SK-N-SH (cell line): Measurements from ENCODE around the gene SCN2A.

ENCODE experiments used
- CTCF ChIP-seq: fragments of 200-600 bp; sonication (generic); IDR thresholded peaks from 2 replicates; pipeline ENCODE4 v1.6.1; 2017; ENCODE audit warnings: antibody characterized with exemption, mild to moderate bottlenecking, moderate library complexity
- EP300 ChIP-seq, 2 experiments: IDR thresholded peaks; 2 replicates each; pipeline versions ENCODE4 v1.4.0 to v1.6.1; 2012; ENCODE audit warnings: borderline replicate concordance in 1 of 2, low read depth in 1 of 2, low read length in 1 of 2
- EZH2phosphoT487 ChIP-seq: fragments of 200-600 bp; sonication (generic); IDR thresholded peaks from 2 replicates; pipeline ENCODE4 v1.6.1; 2017; ENCODE audit warnings: low read depth, mixed run types, mild to moderate bottlenecking, antibody characterized with exemption, moderate library complexity, borderline replicate concordance
- FOXM1 ChIP-seq: IDR thresholded peaks from 2 replicates; pipeline ENCODE4 v1.4.0; 2012; ENCODE audit warnings: low read depth, mild to moderate bottlenecking
- GABPA ChIP-seq: IDR thresholded peaks from 2 replicates; pipeline ENCODE4 v1.4.0; 2012; ENCODE audit warnings: low read depth, mild to moderate bottlenecking
- JUND ChIP-seq: IDR thresholded peaks from 2 replicates; pipeline ENCODE4 v1.4.0; 2012
- POLR2AphosphoS5 ChIP-seq: IDR thresholded peaks from 2 replicates; pipeline ENCODE4 v1.6.1; 2012; ENCODE audit warnings: low read depth, low read length
- RAD21 ChIP-seq: IDR thresholded peaks from 2 replicates; pipeline ENCODE4 v1.6.1; 2012; ENCODE audit warnings: mild to moderate bottlenecking, low read length
- RCOR1 ChIP-seq: fragments of 150-350 bp; IDR thresholded peaks from 2 replicates; pipeline ENCODE4 v1.6.1; 2017; ENCODE audit warnings: antibody characterized with exemption, low read length
- SIN3A ChIP-seq: IDR thresholded peaks from 2 replicates; pipeline ENCODE4 v1.6.1; 2012; ENCODE audit warnings: low read depth, mild to moderate bottlenecking, low read length, moderate library complexity, borderline replicate concordance
- SMC3 ChIP-seq: IDR thresholded peaks from 2 replicates; pipeline ENCODE4 v1.6.1; 2012; ENCODE audit warnings: low read depth, low read length, improper control_type of control experiment
- TCF12 ChIP-seq: IDR thresholded peaks from 2 replicates; pipeline ENCODE4 v1.4.0; 2012
- YY1 ChIP-seq: IDR thresholded peaks from 2 replicates; pipeline ENCODE4 v1.4.0; 2012; ENCODE audit warnings: low read depth, mild to moderate bottlenecking

GRCh38 chr2:165274698-165275097, 35.5 kb downstream of the SCN2A start:
- no peak for TF ChIP-seq CTCF
- TF ChIP-seq RCOR1: no peak
- no peak for TF ChIP-seq JUND
- TF ChIP-seq POLR2AphosphoS5: no peak
- no peak for TF ChIP-seq FOXM1
- no peak for TF ChIP-seq RAD21
- no peak for TF ChIP-seq SMC3
- no peak for TF ChIP-seq EZH2phosphoT487
- TF ChIP-seq YY1: no peak
- TF ChIP-seq SIN3A: no peak
- no peak for TF ChIP-seq EP300 (IDR thresholded peaks at IDR 0.05; ENCODE audit: borderline replicate concordance in 1 of 2, low read depth in 1 of 2, low read length in 1 of 2)
- TF ChIP-seq GABPA: no peak
- no peak for TF ChIP-seq TCF12
